IMR-90 (cell line): ENCODE results near the gene MCRS1. TPM values are rescaled to one million over a fixed set of nuclear protein-coding genes. Genes with fewer than 3 reads are reported as not detected.

Experiments
- ATAC-seq: fragments of 200-7000 bp; cut with Tn5 transposase; 2 replicates; pipeline ENCODE4 v1.9.1; 2020; ENCODE audit warnings: low read depth, mild to moderate bottlenecking, moderate library complexity
- BruUV-seq: library from RNA; stranded (reverse); fragments of 400-500 nt; replicated peaks from 2 replicates; lab custom pipeline; 2021; lab: Mats Ljungman, UMichigan
- CTCF ChIA-PET: fragments of 300-600 bp; formaldehyde crosslinking; extraction: SDS; loops from one replicate; lab custom pipeline; 2021; ENCODE audit warnings: antibody characterized with exemption; lab: Yijun Ruan, JAX
- POLR2A ChIA-PET: fragments of 300-600 bp; sonication (Branson Sonifier 250); formaldehyde crosslinking; loops from one replicate; lab custom pipeline; 2022; ENCODE audit warnings: antibody characterized with exemption; ENCODE audit not compliant: unreplicated experiment; lab: Charles Lee
- DNase-seq: peaks from one replicate; pipeline ENCODE4 v3.0.0; 2013
- H2AFZ ChIP-seq: replicated peaks from 2 replicates; pipeline ENCODE3; 2013; ENCODE audit warnings: low read length, mild to moderate bottlenecking; ENCODE audit not compliant: poor library complexity
- H2AK5ac ChIP-seq: 2 replicates; pipeline ENCODE4 v1.6.1; 2013; ENCODE audit warnings: low read depth, low read length, inconsistent platforms
- H2AK9ac ChIP-seq: replicated peaks from 2 replicates; pipeline ENCODE3; 2013; ENCODE audit warnings: mild to moderate bottlenecking, low read depth, low read length, moderate library complexity; ENCODE audit not compliant: poor library complexity
- H2BK120ac ChIP-seq: 2 replicates; pipeline ENCODE4 v1.6.1; 2013; ENCODE audit warnings: low read depth, low read length, inconsistent platforms
- H2BK15ac ChIP-seq: 3 replicates; pipeline ENCODE4 v1.6.1; 2013; ENCODE audit warnings: low read depth, low read length, inconsistent platforms
- H2BK20ac ChIP-seq: 2 replicates; pipeline ENCODE4 v1.6.1; 2013; ENCODE audit warnings: low read depth, mild to moderate bottlenecking, inconsistent platforms, low read length, moderate library complexity
- H2BK5ac ChIP-seq: 2 replicates; pipeline ENCODE4 v1.6.1; 2013; ENCODE audit warnings: mild to moderate bottlenecking, low read depth, low read length, inconsistent platforms; ENCODE audit not compliant: poor library complexity, severe bottlenecking
- H3K14ac ChIP-seq: replicated peaks from 2 replicates; pipeline ENCODE4 v1.6.1; 2013; ENCODE audit warnings: low read depth, low read length, inconsistent platforms
- H3K18ac ChIP-seq: 2 replicates; pipeline ENCODE4 v1.6.1; 2013; ENCODE audit warnings: low read depth, low read length, control low read depth
- H3K23ac ChIP-seq: 2 replicates; pipeline ENCODE4 v1.6.1; 2013; ENCODE audit warnings: low read depth, low read length, inconsistent platforms
- H3K27ac ChIP-seq: 2 replicates; pipeline ENCODE4 v1.5.1; 2013; ENCODE audit warnings: mild to moderate bottlenecking, control low read depth, low read length; ENCODE audit not compliant: insufficient read depth
- H3K27me3 ChIP-seq: 2 replicates; pipeline ENCODE4 v1.6.1; 2013; ENCODE audit warnings: low read length; ENCODE audit not compliant: control insufficient read depth, insufficient read depth
- H3K36me3 ChIP-seq: 2 replicates; pipeline ENCODE4 v1.6.1; 2013; ENCODE audit warnings: low read length, mixed read lengths; ENCODE audit not compliant: control insufficient read depth, insufficient read depth
- H3K4ac ChIP-seq: 2 replicates; pipeline ENCODE4 v1.6.1; 2013; ENCODE audit warnings: low read depth, low read length, inconsistent platforms
- H3K4me1 ChIP-seq: 2 replicates; pipeline ENCODE4 v1.6.1; 2013; ENCODE audit warnings: low read length, mixed read lengths; ENCODE audit not compliant: control insufficient read depth, insufficient read depth
- H3K4me2 ChIP-seq: 2 replicates; pipeline ENCODE4 v1.6.1; 2013; ENCODE audit warnings: low read depth, mild to moderate bottlenecking, control low read depth, low read length, moderate library complexity
- H3K4me3 ChIP-seq: 2 replicates; pipeline ENCODE4 v1.5.1; 2013; ENCODE audit warnings: low read depth, mild to moderate bottlenecking, control low read depth, low read length, moderate library complexity; ENCODE audit not compliant: insufficient read depth
- H3K56ac ChIP-seq: 2 replicates; pipeline ENCODE4 v1.6.1; 2013; ENCODE audit warnings: low read length, inconsistent platforms; ENCODE audit not compliant: insufficient read depth; ENCODE audit errors: extremely low read depth
- H3K79me1 ChIP-seq, 2 experiments: 2 replicates each; pipeline ENCODE4 v1.6.1; 2013; ENCODE audit warnings: low read length in 2 of 2, inconsistent platforms in 1 of 2, low read depth in 1 of 2
- H3K9ac ChIP-seq: 2 replicates; pipeline ENCODE4 v1.6.1; 2013; ENCODE audit warnings: low read depth, low read length, control low read depth
- H3K9me1 ChIP-seq: 2 replicates; pipeline ENCODE4 v1.6.1; 2013; ENCODE audit warnings: low read length, inconsistent platforms; ENCODE audit not compliant: insufficient read depth
- H3K9me3 ChIP-seq: 2 replicates; pipeline ENCODE4 v1.6.1; 2013; ENCODE audit warnings: low read length; ENCODE audit not compliant: control insufficient read depth, insufficient read depth
- H4K20me1 ChIP-seq: 2 replicates; pipeline ENCODE4 v1.6.1; 2013; ENCODE audit warnings: low read length, inconsistent platforms; ENCODE audit not compliant: insufficient read depth
- H4K5ac ChIP-seq: 2 replicates; pipeline ENCODE4 v1.6.1; 2013; ENCODE audit warnings: mild to moderate bottlenecking, low read depth, low read length, control low read depth
- H4K8ac ChIP-seq, 2 experiments: 2 replicates each; pipeline ENCODE4 v1.6.1; 2013; ENCODE audit warnings: low read depth in 2 of 2, low read length in 2 of 2, control low read depth in 1 of 2, inconsistent platforms in 1 of 2
- H4K91ac ChIP-seq: 2 replicates; pipeline ENCODE4 v1.6.1; 2013; ENCODE audit warnings: low read depth, low read length, inconsistent platforms; ENCODE audit not compliant: insufficient read depth
- BHLHE40 ChIP-seq: fragments of 150-350 bp; IDR thresholded peaks from 2 replicates; pipeline ENCODE4 v1.6.1; 2016; ENCODE audit warnings: mild to moderate bottlenecking, low read depth, low read length
- CEBPB ChIP-seq: IDR thresholded peaks from 2 replicates; pipeline ENCODE4 v1.6.1; 2012; ENCODE audit warnings: low read depth, low read length, improper control_type of control experiment
- CHD1 ChIP-seq: IDR thresholded peaks from 2 replicates; pipeline ENCODE4 v1.6.1; 2012; ENCODE audit warnings: low read depth, low read length, improper control_type of control experiment
- CTCF ChIP-seq: conservative IDR thresholded peaks from 2 replicates; pipeline ENCODE4 v1.5.1; 2012; ENCODE audit warnings: mild to moderate bottlenecking, low read depth, low read length, improper control_type of control experiment
- ELK1 ChIP-seq: fragments of 150-350 bp; IDR thresholded peaks from 2 replicates; pipeline ENCODE4 v1.6.1; 2016; ENCODE audit warnings: low read depth, mild to moderate bottlenecking, low read length, moderate library complexity, borderline replicate concordance
- MAFK ChIP-seq: IDR thresholded peaks from 2 replicates; pipeline ENCODE4 v1.6.1; 2012; ENCODE audit warnings: low read depth, low read length, improper control_type of control experiment
- MAZ ChIP-seq: IDR thresholded peaks from 2 replicates; pipeline ENCODE4 v1.6.1; 2012; ENCODE audit warnings: low read depth, mild to moderate bottlenecking, low read length, improper control_type of control experiment, moderate library complexity, borderline replicate concordance
- dilution Hi-C: fragments of 300-500 bp; cut with HindIII; formaldehyde crosslinking; loops from one replicate; pipeline ENCODE4 v1.14.3; 2018; ENCODE audit warnings: low sequenced_read_pairs; ENCODE audit not compliant: unreplicated experiment
- in situ Hi-C: fragments of 300-500 bp; cut with MboI; formaldehyde crosslinking; loops from 3 replicates; pipeline ENCODE4 v1.14.3; 2019; ENCODE audit warnings: low sequenced_read_pairs, inconsistent platforms, mixed read lengths
- intact Hi-C: fragments of 100-400 bp; cut with micrococcal nuclease; formaldehyde crosslinking; loops from 2 replicates; pipeline ENCODE4 v1.10.0; 2022
- polyA plus RNA-seq, 3 experiments: library from polyadenylated mRNA; depleted of rRNA; stranded (reverse); fragments of >200 nt; gene quantifications; 2 replicates each; pipeline ENCODE4 v1.2.3, GENCODE V29; 2012; ENCODE audit warnings: low replicate concordance in 1 of 3
- total RNA-seq: library from RNA; depleted of rRNA; stranded (reverse); fragments of >200 nt; gene quantifications from 2 replicates; pipeline ENCODE4 v1.2.3, GENCODE V29; 2012

Gene MCRS1
- total and polyA plus RNA-seq, 2 of the 4 experiments (the other 2 are of a cell fraction), result 72.9 to 73.2 TPM

GRCh38 chr12:49512546-49512945 lies 55.4 kb downstream of the MCRS1 start (continued):
- no peak for TF ChIP-seq MAZ
- TF ChIP-seq MAFK, result no peak

GRCh38 chr12:49511410-49511809 lies 56.5 kb downstream of the MCRS1 start:
- DNase-seq (no peak), ATAC-seq (no peak)
- Histone ChIP-seq H3K4me3 (no peak overlapping the region), H3K4me2 (no peak overlapping the region), H3K9ac (no peak overlapping the region), H2AFZ (no peak overlapping the region), H3K9me3 (no peaks in the 10 kb centered on the region; the same call in 1 of the 2 replicates), H3K23ac (no peak overlapping the region; the same call in 1 of the 2 replicates), H4K8ac (no peak overlapping the region), H4K91ac (no peak overlapping the region), H2AK5ac (no peak overlapping the region), H3K4me1 (peaks cover 6% of the 10 kb centered on the region), H2BK15ac (no peak overlapping the region), H3K36me3 (peaks cover 2% of the 10 kb centered on the region), H3K9me1 (peaks cover 6% of the 10 kb centered on the region; the same call in 1 of the 2 replicates), H3K14ac (no peak overlapping the region), H4K5ac (no peak overlapping the region), H3K56ac (no peak overlapping the region), H3K4ac (no peak overlapping the region; the same call in 1 of the 2 replicates), H2BK20ac (no peak overlapping the region), H3K79me1 (peaks cover 2 to 38% of the 10 kb centered on the region in 2 experiments; a peak in 2 of 4 replicates), H3K27ac (no peak overlapping the region), H4K20me1 (no peaks in the 10 kb centered on the region), H3K18ac (no peak overlapping the region), H2BK120ac (no peak overlapping the region), H2AK9ac (no peak overlapping the region), H2BK5ac (no peak overlapping the region), H3K27me3 (no peaks in the 10 kb centered on the region)
- intact Hi-C loops (loop anchor here (5.0 kb wide), 1 partner anchor 71 kb away; no protein-coding TSS in a partner anchor), in situ Hi-C loops (no loop called here), dilution Hi-C loops (loop anchor here (25.0 kb wide), 1 partner anchor 149 kb away; the partner anchor contains the start of gene SPATS2)
- TF ChIP-seq ELK1 (no peak), CTCF (no peak), CEBPB (no peak), MAZ (no peak), CHD1 (no peak), BHLHE40 (no peak)
- no TSS peak for BruUV-seq
- CTCF ChIA-PET, result interaction anchor here (0.5 to 3.1 kb wide), 2 partner anchors 20 to 153 kb away, joined by 4 to 18 read pairs; no protein-coding TSS in a partner anchor
- POLR2A ChIA-PET, result no interaction called here
